Right atrium auricular region (tissue), 2 donors: ENCODE results near the gene KDELR1. TPM values are rescaled to one million over a fixed set of nuclear protein-coding genes. Genes with fewer than 3 reads are reported as not detected.
A peak's percentile ranks its signal among the peaks of the same experiment; 100 is the strongest.
"Not testable (repeated sequence)": the region's sequence is repeated elsewhere in the genome, so short reads cannot be mapped to it uniquely, and the experiment has no call there.

Experiments
- DNase-seq: peaks from one replicate; pipeline ENCODE4 v3.0.0-alpha.2; 2019; ENCODE audit warnings: low spot score
- H3K27ac ChIP-seq, 2 donors: fragments of 200-600 bp; sonication (generic); 1 replicate in 1 of 2; 2 replicates in 1 of 2; pipeline ENCODE4 v1.5.1; 2016 to 2019
- H3K27me3 ChIP-seq, 2 donors: fragments of 200-600 bp; sonication (generic); one replicate each; pipeline versions ENCODE4 v1.5.1 to v1.6.0; 2017 to 2019
- H3K36me3 ChIP-seq: fragments of 200-600 bp; sonication (generic); one replicate; pipeline ENCODE4 v1.5.1; 2016
- H3K4me1 ChIP-seq, 2 donors: fragments of 200-600 bp; sonication (generic); one replicate each; pipeline versions ENCODE4 v1.5.1 to v1.6.0; 2017 to 2019
- H3K4me3 ChIP-seq, 2 donors: fragments of 200-600 bp; sonication (generic); 1 replicate in 1 of 2; 2 replicates in 1 of 2; pipeline ENCODE4 v1.5.1; 2017 to 2019; ENCODE audit warnings: mild to moderate bottlenecking in 1 of 2, moderate library complexity in 1 of 2
- H3K9me3 ChIP-seq, 2 donors: fragments of 200-600 bp; sonication (generic); one replicate each; pipeline ENCODE4 v1.5.1; 2019
- CTCF ChIP-seq, 2 donors: fragments of 200-600 bp; sonication (generic); IDR thresholded peaks; one replicate each; pipeline ENCODE4 v1.5.1; 2019; ENCODE audit warnings: antibody characterized with exemption in 2 of 2
- total RNA-seq, 2 donors: library from RNA; depleted of rRNA; stranded (reverse); fragments of >200 nt; gene quantifications; one replicate each; pipeline ENCODE4 v1.1.0, GENCODE V29; 2016

Gene KDELR1
- total RNA-seq, 2 donors from 2014 or later: 74.1 to 82.0 TPM

GRCh38 chr19:48393559-48394330 is 2.4 kb upstream of the KDELR1 start, which contains the start of gene GRIN2D:
TSS of gene GRIN2D (plus strand) at chr19:48393668. CDS start at chr19:48398393, 4,725 bp downstream.
- no peak for TF ChIP-seq CTCF (IDR thresholded peaks at IDR 0.05)
- peaks cover 29 to 43% of the 10 kb centered on the region in 2 donors for H3K27me3 ChIP-seq
- H3K4me3 ChIP-seq: peak within 1 kb of the TSS in 1 of 2 donors; percentile 15
- no peaks in the 10 kb centered on the region for H3K9me3 ChIP-seq
- no peak within 1 kb of the TSS for H3K27ac ChIP-seq
- H3K4me1 ChIP-seq: peaks cover 0 to 43% of the 10 kb centered on the region in 2 donors
- H3K36me3 ChIP-seq: peaks cover 7% of the 10 kb centered on the region
- DNase-seq: no peak

- peaks cover 14% of the 10 kb centered on the region for H3K36me3 ChIP-seq
- no peak overlapping the region for H3K4me3 ChIP-seq
- no peak for TF ChIP-seq CTCF (IDR thresholded peaks at IDR 0.05)
- H3K9me3 ChIP-seq: no peaks in the 10 kb centered on the region
- peaks cover 0 to 39% of the 10 kb centered on the region in 2 donors for H3K4me1 ChIP-seq
- H3K27ac ChIP-seq: no peak overlapping the region
- no peak for DNase-seq
- H3K27me3 ChIP-seq: peaks cover 29 to 42% of the 10 kb centered on the region in 2 donors
Observed at GRCh38 chr19:48392860-48393558, 1.7 kb upstream of the KDELR1 start.

DNA sequence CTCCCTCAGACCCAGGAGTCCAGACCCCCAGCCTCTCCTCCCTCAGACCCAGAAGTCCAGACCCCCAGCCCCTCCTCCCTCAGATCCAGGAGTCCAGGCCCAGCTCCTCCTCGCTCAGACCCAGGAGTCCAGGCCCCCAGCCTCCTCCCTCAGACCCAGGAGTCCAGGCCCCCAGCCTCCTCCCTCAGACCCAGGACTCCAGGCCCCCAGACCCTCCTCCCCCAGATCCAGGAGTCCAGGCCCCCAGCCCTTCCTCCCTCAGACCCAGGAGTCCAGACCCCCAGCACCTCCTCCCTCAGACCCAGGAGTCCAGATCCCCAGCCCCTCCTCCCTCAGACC is 624 bp upstream of the KDELR1 start:
- not testable (repeated sequence) for H3K4me3 ChIP-seq, H3K9me3 ChIP-seq, H3K27ac ChIP-seq, DNase-seq
- Histone ChIP-seq H3K27me3 (peaks cover 22 to 32% of the 10 kb centered on the region in 2 donors), H3K4me1 (peaks cover 0 to 35% of the 10 kb centered on the region in 2 donors), H3K36me3 (peaks cover 24% of the 10 kb centered on the region)

DNA sequence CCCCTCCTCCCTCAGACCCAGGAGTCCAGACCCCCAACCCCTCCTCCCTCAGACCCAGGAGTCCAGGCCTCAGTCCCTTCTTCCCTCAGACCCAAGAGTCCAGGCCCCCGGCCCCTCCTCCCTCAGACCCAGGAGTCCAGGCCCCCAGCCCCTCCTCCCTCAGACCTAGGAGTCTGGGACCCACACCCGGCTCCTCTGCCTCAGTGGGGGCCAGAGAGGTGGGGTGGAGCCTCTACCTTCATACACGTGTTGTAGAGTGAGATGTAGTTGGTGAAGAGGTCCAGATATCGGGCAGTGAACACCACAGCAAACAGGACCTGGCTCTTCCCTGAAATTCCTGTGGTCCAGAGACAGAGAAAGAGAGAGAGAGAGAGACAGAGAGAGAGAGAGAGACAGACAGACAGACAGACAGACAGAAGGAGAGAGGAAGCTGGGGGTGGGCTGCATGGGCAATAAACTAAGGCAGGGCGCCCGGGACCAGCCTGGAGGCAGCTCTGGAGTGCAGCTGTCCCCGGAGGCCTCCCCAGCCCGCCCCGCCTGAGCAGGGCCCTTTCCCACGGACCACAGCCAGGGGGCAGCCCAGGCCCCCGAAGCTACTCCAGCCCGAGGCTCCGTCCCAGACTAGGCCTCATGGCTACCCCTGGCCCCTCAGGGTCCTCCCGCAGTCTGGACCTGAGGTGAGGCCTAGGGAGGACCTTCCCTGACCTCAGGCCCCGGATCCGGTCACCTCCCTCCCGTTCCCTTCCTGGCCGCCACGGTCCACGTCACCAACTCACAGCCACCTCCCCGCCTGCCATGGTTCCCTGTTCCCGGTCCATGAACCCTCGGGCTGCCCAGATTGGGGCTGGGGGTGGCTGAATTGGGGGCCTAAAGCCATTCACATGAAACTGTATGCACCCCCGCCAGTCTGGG is 907 bp downstream of the KDELR1 start:
- Histone ChIP-seq H3K27ac (peak overlapping the region; percentile 96), H3K9me3 (no peaks in the 10 kb centered on the region), H3K27me3 (peaks cover 10 to 17% of the 10 kb centered on the region in 2 donors), H3K4me3 (peak overlapping the region; percentile 91), H3K4me1 (peaks cover 0 to 35% of the 10 kb centered on the region in 2 donors), H3K36me3 (peaks cover 36% of the 10 kb centered on the region)
- peak; percentile 64 to 91 for TF ChIP-seq CTCF (IDR thresholded peaks at IDR 0.05)
- DNase-seq: peak; percentile 73

GRCh38 chr19:48386981-48387380 is 4.4 kb downstream of the KDELR1 start:
- TF ChIP-seq CTCF (IDR thresholded peaks at IDR 0.05): no peak
- Histone ChIP-seq H3K4me3 (no peak overlapping the region), H3K4me1 (peaks cover 0 to 16% of the 10 kb centered on the region in 2 donors), H3K27me3 (no peaks in the 10 kb centered on the region), H3K27ac (no peak overlapping the region), H3K9me3 (no peaks in the 10 kb centered on the region), H3K36me3 (peaks cover 69% of the 10 kb centered on the region)
- DNase-seq: no peak
